CD4-positive, CD25-positive, alpha-beta regulatory T cell (primary cell): ENCODE data around the gene ARRB1. TPM values are rescaled to one million over a fixed set of nuclear protein-coding genes. Genes with fewer than 3 reads are reported as not detected.

ENCODE experiments used
- ATAC-seq, 2 donors: fragments of 150-1000 bp; cut with Tn5 transposase; one replicate each; pipeline ENCODE4 v1.10.0; 2021; ENCODE audit warnings: low read depth in 2 of 2, moderate number of reproducible peaks in 2 of 2, moderate library complexity in 1 of 2
- DNase-seq, 3 donors: peaks; one replicate each; pipeline versions ENCODE4 v3.0.0 to v3.0.0-alpha.2; 2012 to 2022; ENCODE audit warnings: mixed read lengths in 1 of 3
- H3K27ac ChIP-seq: one replicate; pipeline ENCODE4 v1.7.0; 2013; ENCODE audit warnings: mild to moderate bottlenecking, low read length; ENCODE audit not compliant: insufficient read depth, poor library complexity, severe bottlenecking
- H3K27me3 ChIP-seq: one replicate; pipeline ENCODE4 v1.7.0; 2013; ENCODE audit warnings: low read length; ENCODE audit not compliant: control insufficient read depth, insufficient read depth
- H3K36me3 ChIP-seq: one replicate; pipeline ENCODE4 v1.7.0; 2013; ENCODE audit warnings: mild to moderate bottlenecking, low read length, moderate library complexity; ENCODE audit not compliant: control insufficient read depth, insufficient read depth
- H3K4me1 ChIP-seq: 2 replicates; pipeline ENCODE4 v1.7.0; 2013; ENCODE audit warnings: mild to moderate bottlenecking, low read length; ENCODE audit not compliant: insufficient read depth, control insufficient read depth, poor library complexity, severe bottlenecking
- H3K4me3 ChIP-seq: one replicate; pipeline ENCODE4 v1.7.0; 2013; ENCODE audit warnings: low read depth, mild to moderate bottlenecking, low read length, moderate library complexity
- H3K9me3 ChIP-seq, 2 experiments: 1 replicate in 1 of 2; 2 replicates in 1 of 2; pipeline ENCODE4 v1.7.0; 2013; ENCODE audit warnings: low read length in 2 of 2, mild to moderate bottlenecking in 1 of 2, moderate library complexity in 1 of 2; ENCODE audit not compliant: control insufficient read depth in 2 of 2
- H3K27ac Mint-ChIP-seq, 3 donors: one replicate each; pipeline ENCODE4 v1.8.0; 2020 to 2022; ENCODE audit warnings: mild to moderate bottlenecking in 3 of 3, mixed read lengths in 3 of 3, moderate library complexity in 2 of 3
- H3K27me3 Mint-ChIP-seq: one replicate; pipeline ENCODE4 v1.8.0; 2022; ENCODE audit warnings: mild to moderate bottlenecking, mixed read lengths
- H3K36me3 Mint-ChIP-seq: one replicate; pipeline ENCODE4 v1.8.0; 2020; ENCODE audit warnings: mixed read lengths
- H3K4me1 Mint-ChIP-seq, 4 donors: one replicate each; pipeline ENCODE4 v1.8.0; 2020 to 2022; ENCODE audit warnings: mixed read lengths in 4 of 4, mild to moderate bottlenecking in 1 of 4
- H3K4me3 Mint-ChIP-seq, 4 donors: one replicate each; pipeline ENCODE4 v1.8.0; 2020 to 2022; ENCODE audit warnings: mild to moderate bottlenecking in 4 of 4, mixed read lengths in 4 of 4, moderate library complexity in 3 of 4
- H3K9me3 Mint-ChIP-seq, 7 donors: one replicate each; pipeline ENCODE4 v1.8.0; 2020 to 2022; ENCODE audit warnings: mixed read lengths in 7 of 7, mild to moderate bottlenecking in 3 of 7, moderate library complexity in 2 of 7
- polyA plus RNA-seq, 4 donors: library from polyadenylated mRNA; unstranded; fragments of 300-500 nt; fragmentation: Illumina TruSeq; gene quantifications; one replicate each; pipeline ENCODE4 v1.2.3, GENCODE V29; 2021
- total RNA-seq: library from RNA; stranded (reverse); gene quantifications from one replicate; pipeline ENCODE4 v1.2.3, GENCODE V29; 2022

ARRB1 gene
- total and polyA plus RNA-seq, 5 donors from 2014 or later = 5.1 to 36.1 (median 6.5) TPM

- H3K9me3 Mint-ChIP-seq = peaks cover 0 to 5% (median 0%) of the 10 kb centered on the region in 7 donors
- H3K36me3 ChIP-seq = no peaks in the 10 kb centered on the region
- DNase-seq = no peak
- no peak overlapping the region for H3K4me3 ChIP-seq
- ATAC-seq = peak; percentile 22 to 25
- no peaks in the 10 kb centered on the region for H3K36me3 Mint-ChIP-seq
- H3K4me3 Mint-ChIP-seq = peak overlapping the region; percentile 80 to 92 (median 84)
- peaks cover 49% of the 10 kb centered on the region for H3K27me3 Mint-ChIP-seq
- no peaks in the 10 kb centered on the region for H3K9me3 ChIP-seq
- H3K27me3 ChIP-seq = peaks cover 22% of the 10 kb centered on the region
- peaks cover 17% of the 10 kb centered on the region for H3K4me1 ChIP-seq
- H3K27ac ChIP-seq = no peak overlapping the region
- H3K4me1 Mint-ChIP-seq = peaks cover 0 to 24% (median 9%) of the 10 kb centered on the region in 4 donors
- peak overlapping the region in 2 of 3 donors; percentile 31 to 96 for H3K27ac Mint-ChIP-seq
Measured at GRCh38 chr11:75241906-75242644, 109.4 kb downstream of the ARRB1 start.

- Mint-ChIP-seq H3K36me3 (no peaks in the 10 kb centered on the region), H3K4me1 (peaks cover 0 to 24% (median 9%) of the 10 kb centered on the region in 4 donors), H3K27ac (no peak overlapping the region), H3K4me3 (peak overlapping the region; percentile 66 to 89 (median 78)), H3K27me3 (peaks cover 49% of the 10 kb centered on the region), H3K9me3 (peaks cover 0 to 5% (median 0%) of the 10 kb centered on the region in 7 donors)
- H3K27ac ChIP-seq = no peak overlapping the region
- H3K36me3 ChIP-seq = no peaks in the 10 kb centered on the region
- peaks cover 17% of the 10 kb centered on the region for H3K4me1 ChIP-seq
- H3K4me3 ChIP-seq = no peak overlapping the region
- ATAC-seq = peak; percentile 93 to 95
- DNase-seq = peak; percentile 73 to 84 (median 80)
- peaks cover 22% of the 10 kb centered on the region for H3K27me3 ChIP-seq
- no peaks in the 10 kb centered on the region for H3K9me3 ChIP-seq
Measured at GRCh38 chr11:75241036-75241905, 110.2 kb downstream of the ARRB1 start.

GRCh38 chr11:75240311-75241035 lies 111.0 kb downstream of the ARRB1 start, which contains the start of gene TPBGL:
Gene TPBGL (plus strand): TSS chr11:75240774. CDS start chr11:75241050, 276 bp downstream.
- ATAC-seq (no peak), DNase-seq (no peak)
- Mint-ChIP-seq H3K27ac (no peak within 1 kb of the TSS), H3K27me3 (peaks cover 54% of the 10 kb centered on the region), H3K36me3 (no peaks in the 10 kb centered on the region), H3K4me3 (peak within 1 kb of the TSS; percentile 64 to 94 (median 73)), H3K4me1 (peaks cover 0 to 24% (median 9%) of the 10 kb centered on the region in 4 donors), H3K9me3 (peaks cover 0 to 7% (median 0%) of the 10 kb centered on the region in 7 donors)
- Histone ChIP-seq H3K36me3 (no peaks in the 10 kb centered on the region), H3K4me1 (peaks cover 17% of the 10 kb centered on the region), H3K27me3 (peaks cover 22% of the 10 kb centered on the region), H3K9me3 (no peaks in the 10 kb centered on the region), H3K27ac (no peak within 1 kb of the TSS), H3K4me3 (no peak within 1 kb of the TSS)

- DNase-seq = no peak
- Histone ChIP-seq H3K4me3 (no peak overlapping the region), H3K9me3 (no peaks in the 10 kb centered on the region), H3K27ac (no peak overlapping the region), H3K4me1 (peaks cover 17% of the 10 kb centered on the region), H3K36me3 (no peaks in the 10 kb centered on the region), H3K27me3 (peaks cover 22% of the 10 kb centered on the region)
- peak overlapping the region; percentile 64 to 94 (median 66) for H3K4me3 Mint-ChIP-seq
- H3K36me3 Mint-ChIP-seq = no peaks in the 10 kb centered on the region
- H3K9me3 Mint-ChIP-seq = peaks cover 0 to 7% (median 0%) of the 10 kb centered on the region in 7 donors
- peaks cover 60% of the 10 kb centered on the region for H3K27me3 Mint-ChIP-seq
- H3K4me1 Mint-ChIP-seq = peaks cover 0 to 24% (median 9%) of the 10 kb centered on the region in 4 donors
- H3K27ac Mint-ChIP-seq = no peak overlapping the region
- no peak for ATAC-seq
Measured at GRCh38 chr11:75239531-75240290, 111.8 kb downstream of the ARRB1 start.

GRCh38 chr11:75238595-75239440 lies 112.6 kb downstream of the ARRB1 start:
- Histone ChIP-seq H3K27ac (no peak overlapping the region), H3K4me1 (peaks cover 17% of the 10 kb centered on the region), H3K36me3 (no peaks in the 10 kb centered on the region), H3K27me3 (peaks cover 20% of the 10 kb centered on the region), H3K9me3 (no peaks in the 10 kb centered on the region), H3K4me3 (no peak overlapping the region)
- Mint-ChIP-seq H3K4me1 (peaks cover 0 to 24% (median 9%) of the 10 kb centered on the region in 4 donors), H3K4me3 (peak overlapping the region; percentile 27 to 71 (median 54)), H3K9me3 (peaks cover 0 to 7% (median 0%) of the 10 kb centered on the region in 7 donors), H3K36me3 (peaks cover 1% of the 10 kb centered on the region), H3K27me3 (peaks cover 51% of the 10 kb centered on the region), H3K27ac (no peak overlapping the region)
- no peak for DNase-seq
- ATAC-seq = no peak

- Histone ChIP-seq H3K27ac (no peak overlapping the region), H3K36me3 (no peaks in the 10 kb centered on the region), H3K27me3 (peaks cover 10% of the 10 kb centered on the region), H3K4me3 (no peak overlapping the region), H3K4me1 (peaks cover 13% of the 10 kb centered on the region), H3K9me3 (no peaks in the 10 kb centered on the region)
- peaks cover 0 to 12% (median 5%) of the 10 kb centered on the region in 4 donors for H3K4me1 Mint-ChIP-seq
- peaks cover 37% of the 10 kb centered on the region for H3K27me3 Mint-ChIP-seq
- H3K27ac Mint-ChIP-seq = peak overlapping the region in 1 of 3 donors; percentile 66
- no peak for ATAC-seq
- H3K36me3 Mint-ChIP-seq = peaks cover 5% of the 10 kb centered on the region
- H3K9me3 Mint-ChIP-seq = peaks cover 0 to 3% (median 0%) of the 10 kb centered on the region in 7 donors
- DNase-seq = no peak
- no peak overlapping the region for H3K4me3 Mint-ChIP-seq
Measured at GRCh38 chr11:75237050-75237449, 114.4 kb downstream of the ARRB1 start.
